ENCODE measurements around the gene ZNF280D. TPM values are rescaled to one million over a fixed set of nuclear protein-coding genes. Genes with fewer than 3 reads are reported as not detected.

Gene ZNF280D
- total RNA-seq, 1 donor from 2014 or later, result 10.0 TPM

DNA sequence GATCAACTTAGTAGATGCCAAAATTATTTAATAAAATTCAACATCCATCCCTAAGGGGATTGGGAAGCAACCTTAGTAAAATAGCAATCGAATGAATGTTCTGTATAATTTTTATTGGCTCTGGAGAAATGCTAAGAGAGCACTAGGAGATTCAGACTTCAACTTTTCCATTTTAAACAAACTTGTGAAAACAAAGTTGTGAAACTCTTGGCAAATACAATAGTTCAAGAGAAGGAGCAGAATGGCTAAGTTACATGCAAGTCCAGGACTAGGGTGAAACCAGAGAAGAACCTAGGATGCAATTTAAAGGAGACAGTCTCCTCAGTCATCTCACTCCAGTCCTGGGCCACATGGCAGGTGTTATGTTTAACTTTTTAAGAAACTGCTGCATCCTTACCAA, 16.7 kb upstream of the ZNF280D start:
- TF ChIP-seq, protein P1, sequence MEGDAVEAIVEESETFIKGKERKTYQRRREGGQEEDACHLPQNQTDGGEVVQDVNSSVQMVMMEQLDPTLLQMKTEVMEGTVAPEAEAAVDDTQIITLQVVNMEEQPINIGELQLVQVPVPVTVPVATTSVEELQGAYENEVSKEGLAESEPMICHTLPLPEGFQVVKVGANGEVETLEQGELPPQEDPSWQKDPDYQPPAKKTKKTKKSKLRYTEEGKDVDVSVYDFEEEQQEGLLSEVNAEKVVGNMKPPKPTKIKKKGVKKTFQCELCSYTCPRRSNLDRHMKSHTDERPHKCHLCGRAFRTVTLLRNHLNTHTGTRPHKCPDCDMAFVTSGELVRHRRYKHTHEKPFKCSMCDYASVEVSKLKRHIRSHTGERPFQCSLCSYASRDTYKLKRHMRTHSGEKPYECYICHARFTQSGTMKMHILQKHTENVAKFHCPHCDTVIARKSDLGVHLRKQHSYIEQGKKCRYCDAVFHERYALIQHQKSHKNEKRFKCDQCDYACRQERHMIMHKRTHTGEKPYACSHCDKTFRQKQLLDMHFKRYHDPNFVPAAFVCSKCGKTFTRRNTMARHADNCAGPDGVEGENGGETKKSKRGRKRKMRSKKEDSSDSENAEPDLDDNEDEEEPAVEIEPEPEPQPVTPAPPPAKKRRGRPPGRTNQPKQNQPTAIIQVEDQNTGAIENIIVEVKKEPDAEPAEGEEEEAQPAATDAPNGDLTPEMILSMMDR (conservative IDR thresholded peaks at IDR 0.05), result no peak
- no peak overlapping the region for H3K4me3 Mint-ChIP-seq
- H3K4me1 Mint-ChIP-seq, result no peaks in the 10 kb centered on the region
- DNase-seq (ENCODE audit: low read depth, low spot score), result no peak
- no peaks in the 10 kb centered on the region for H3K27me3 Mint-ChIP-seq (ENCODE audit: low read depth)
- no peaks in the 10 kb centered on the region for H3K36me3 Mint-ChIP-seq (ENCODE audit: low read depth)
- H3K27ac Mint-ChIP-seq (ENCODE audit: unreplicated experiment), result no peak overlapping the region
- H3K9me3 Mint-ChIP-seq, result peaks cover 2% of the 10 kb centered on the region

DNA sequence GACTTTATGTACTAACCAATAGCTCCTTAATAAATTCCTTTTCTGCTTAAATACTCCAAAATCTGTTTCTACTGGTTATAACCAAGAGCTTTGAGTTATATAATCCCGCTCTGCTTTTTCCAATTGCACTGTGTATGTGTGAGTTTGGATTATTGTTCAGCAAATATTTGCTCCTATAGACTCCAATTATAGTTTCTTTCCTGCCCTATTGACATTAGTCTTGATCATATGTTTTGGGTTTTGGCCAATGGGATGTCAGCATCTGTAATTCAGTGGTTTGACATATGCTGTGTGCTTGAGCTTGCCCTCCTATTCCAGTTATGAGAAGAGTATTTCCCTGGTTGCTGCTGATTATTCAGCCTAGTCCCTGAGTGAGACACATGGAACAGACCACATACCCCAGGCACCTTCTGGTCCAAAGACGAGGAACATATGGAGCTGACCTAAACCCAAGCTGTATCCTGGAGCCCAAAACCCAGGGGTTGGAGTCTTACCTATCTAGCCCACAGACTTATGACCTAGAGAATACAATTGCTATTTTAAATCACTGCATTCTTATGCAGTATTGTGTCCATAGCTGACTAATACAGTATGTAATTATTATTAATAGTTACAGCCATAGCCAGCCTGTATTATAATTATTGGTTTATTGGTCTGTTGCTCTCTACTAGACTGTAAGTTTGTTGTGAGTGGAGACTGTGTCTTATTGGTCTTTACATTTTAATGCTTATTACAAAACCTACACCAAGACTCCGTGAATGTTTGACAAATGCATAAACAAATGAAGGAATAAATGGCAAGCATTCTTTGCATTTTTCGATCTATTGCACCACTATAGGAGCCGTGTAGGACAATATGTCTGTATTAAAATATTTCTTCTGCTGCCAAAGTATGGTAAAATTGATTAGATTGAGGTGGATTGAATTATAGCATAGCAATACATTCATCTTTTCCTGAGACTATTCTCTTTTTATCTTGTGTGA, 11.7 kb upstream of the ZNF280D start:
- H3K27ac Mint-ChIP-seq (ENCODE audit: unreplicated experiment), result no peak overlapping the region
- TF ChIP-seq, protein P1 (conservative IDR thresholded peaks at IDR 0.05), result no peak
- no peaks in the 10 kb centered on the region for H3K27me3 Mint-ChIP-seq (ENCODE audit: low read depth)
- H3K36me3 Mint-ChIP-seq (ENCODE audit: low read depth), result no peaks in the 10 kb centered on the region
- no peaks in the 10 kb centered on the region for H3K9me3 Mint-ChIP-seq
- H3K4me1 Mint-ChIP-seq, result no peaks in the 10 kb centered on the region
- no peak for DNase-seq (ENCODE audit: low read depth, low spot score)
- H3K4me3 Mint-ChIP-seq, result no peak overlapping the region

- no peaks in the 10 kb centered on the region for H3K36me3 Mint-ChIP-seq (ENCODE audit: low read depth)
- TF ChIP-seq, protein P1 (conservative IDR thresholded peaks at IDR 0.05), result no peak
- no peak overlapping the region for H3K4me3 Mint-ChIP-seq
- no peak overlapping the region for H3K27ac Mint-ChIP-seq (ENCODE audit: unreplicated experiment)
- no peaks in the 10 kb centered on the region for H3K9me3 Mint-ChIP-seq
- no peaks in the 10 kb centered on the region for H3K27me3 Mint-ChIP-seq (ENCODE audit: low read depth)
- no peaks in the 10 kb centered on the region for H3K4me1 Mint-ChIP-seq
- DNase-seq (ENCODE audit: low read depth, low spot score), result no peak
These were observed 8.2 kb upstream of the ZNF280D start for GRCh38 chr15:56741541-56741940.

GRCh38 chr15:56739964-56740640, 6.8 kb upstream of the ZNF280D start:
- Mint-ChIP-seq H3K4me3 (no peak overlapping the region), H3K4me1 (peaks cover 4% of the 10 kb centered on the region), H3K36me3 (ENCODE audit: low read depth) (no peaks in the 10 kb centered on the region), H3K9me3 (peaks cover 3% of the 10 kb centered on the region), H3K27me3 (ENCODE audit: low read depth) (no peaks in the 10 kb centered on the region), H3K27ac (ENCODE audit: unreplicated experiment) (no peak overlapping the region)
- no peak for DNase-seq (ENCODE audit: low read depth, low spot score)
- TF ChIP-seq, protein P1 (conservative IDR thresholded peaks at IDR 0.05), result no peak

DNA sequence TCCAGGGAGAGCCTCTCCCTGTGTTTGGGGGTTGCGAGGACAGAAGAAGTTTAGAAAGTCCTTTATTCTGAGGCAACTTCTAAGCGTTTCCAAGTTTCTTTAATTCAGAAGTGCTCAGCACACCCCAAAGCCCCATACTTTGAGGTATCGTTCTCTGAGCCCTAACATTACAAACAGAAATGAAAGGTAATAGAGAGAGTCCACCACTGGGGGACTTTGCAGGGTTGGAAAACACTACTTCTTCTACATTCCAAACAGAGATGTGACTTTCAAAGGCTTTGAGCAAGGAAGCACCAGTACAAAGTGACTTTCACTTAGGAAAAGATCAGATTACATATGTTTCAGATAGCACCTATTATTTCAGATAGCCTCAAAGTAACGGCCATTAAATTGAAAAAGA, 6.2 kb upstream of the ZNF280D start:
- TF ChIP-seq, protein P1 (conservative IDR thresholded peaks at IDR 0.05), result no peak
- H3K36me3 Mint-ChIP-seq (ENCODE audit: low read depth), result peaks cover 3% of the 10 kb centered on the region
- H3K9me3 Mint-ChIP-seq, result peaks cover 7% of the 10 kb centered on the region
- no peak for DNase-seq (ENCODE audit: low read depth, low spot score)
- H3K4me1 Mint-ChIP-seq, result peaks cover 4% of the 10 kb centered on the region
- H3K27me3 Mint-ChIP-seq (ENCODE audit: low read depth), result no peaks in the 10 kb centered on the region
- H3K27ac Mint-ChIP-seq (ENCODE audit: unreplicated experiment), result no peak overlapping the region
- H3K4me3 Mint-ChIP-seq, result no peak overlapping the region

Measured in neural crest cell (in vitro differentiated cells).